NCI-H146 treated with DMSO at 0.1 percent for 48 hours (cell line): ENCODE results near the gene PRSS57.

Experiments
- DNase-seq: peaks from one replicate; lab custom pipeline; 2025; ENCODE audit not compliant: unreplicated experiment; lab: John Stamatoyannopoulos, UW

Gene PRSS57

DNA sequence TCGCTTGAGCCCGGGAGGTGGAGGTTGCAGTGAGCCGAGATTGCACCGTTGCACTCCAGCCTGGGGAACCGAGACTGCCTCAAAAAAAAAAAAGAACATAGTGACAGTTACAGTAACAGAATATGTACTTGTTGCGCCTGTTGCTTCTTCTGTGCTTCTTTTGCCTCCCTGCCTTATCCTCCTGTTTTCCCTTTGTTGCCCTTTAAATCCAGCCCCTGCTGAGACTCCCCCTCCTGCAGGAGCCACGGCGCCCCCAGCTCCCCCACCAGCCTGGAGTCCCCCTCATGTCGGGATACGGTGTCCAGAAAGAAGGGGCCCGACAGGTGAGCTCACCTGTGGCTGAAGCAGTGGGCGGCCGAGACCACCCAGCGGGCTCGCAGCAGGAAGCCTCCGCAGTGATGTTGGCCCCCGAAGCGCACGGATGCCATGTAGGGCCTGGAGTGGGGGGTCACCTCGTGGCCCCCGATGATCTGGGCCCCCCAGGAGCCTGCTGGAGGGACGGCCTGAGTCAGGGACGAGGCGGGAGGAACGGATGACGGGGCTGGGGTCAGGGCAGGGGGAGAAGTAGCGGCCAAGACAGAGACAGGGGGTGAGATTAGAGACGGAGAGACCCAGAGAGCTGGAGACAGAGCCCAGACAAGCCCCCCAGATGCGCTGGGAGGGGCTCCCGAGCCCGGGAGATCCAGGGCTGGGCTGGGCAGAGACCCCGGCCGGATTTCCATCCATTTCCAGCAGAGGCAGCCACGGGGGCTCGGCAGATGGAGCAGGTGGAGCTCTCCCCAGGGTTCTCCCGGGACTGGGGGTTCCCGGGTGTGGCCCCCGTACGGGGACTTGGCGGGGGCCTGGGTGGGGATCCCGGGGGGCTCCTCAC, 536 bp downstream of the PRSS57 start:
- DNase-seq: no peak

DNA sequence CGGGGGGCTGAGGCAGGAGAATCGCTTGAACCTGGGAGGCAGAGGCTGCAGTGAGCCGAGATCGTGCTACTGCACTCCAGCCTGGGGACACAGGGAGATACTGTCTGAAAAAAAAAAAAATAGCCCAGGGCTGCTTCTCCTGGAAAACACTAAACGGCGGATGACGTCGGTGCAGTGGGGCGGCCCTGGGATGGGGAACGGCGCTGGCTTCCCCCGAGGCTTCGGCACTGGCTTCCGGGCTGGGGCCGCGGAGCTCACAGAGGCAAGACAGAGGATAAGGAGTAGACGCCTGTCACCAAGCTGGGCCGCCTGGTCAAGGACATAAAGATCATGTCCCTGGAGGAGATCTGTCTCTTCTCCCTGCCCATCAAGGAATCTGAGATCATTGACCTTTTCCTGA, 5.0 kb downstream of the PRSS57 start:
- DNase-seq: no peak

DNA sequence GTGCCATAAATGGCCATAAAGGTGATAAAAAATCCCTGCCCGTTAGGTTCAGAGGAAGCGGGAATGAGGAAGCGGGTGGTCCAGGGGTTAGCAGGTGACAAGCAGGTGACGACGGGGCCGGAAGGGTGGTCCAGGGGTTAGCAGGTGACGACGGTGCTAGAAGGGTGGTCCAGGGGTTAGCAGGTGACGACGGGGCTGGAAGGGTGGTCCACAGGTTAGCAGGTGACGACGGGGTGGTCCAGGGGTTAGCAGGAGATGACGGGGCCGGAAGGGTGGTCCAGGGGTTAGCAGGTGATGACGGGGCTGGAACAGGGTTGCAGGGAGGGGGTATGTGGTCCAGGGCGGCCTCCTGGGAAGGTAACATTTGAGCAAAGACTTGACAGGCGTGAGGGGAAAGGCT, 6.3 kb downstream of the PRSS57 start:
- DNase-seq: no peak

DNA sequence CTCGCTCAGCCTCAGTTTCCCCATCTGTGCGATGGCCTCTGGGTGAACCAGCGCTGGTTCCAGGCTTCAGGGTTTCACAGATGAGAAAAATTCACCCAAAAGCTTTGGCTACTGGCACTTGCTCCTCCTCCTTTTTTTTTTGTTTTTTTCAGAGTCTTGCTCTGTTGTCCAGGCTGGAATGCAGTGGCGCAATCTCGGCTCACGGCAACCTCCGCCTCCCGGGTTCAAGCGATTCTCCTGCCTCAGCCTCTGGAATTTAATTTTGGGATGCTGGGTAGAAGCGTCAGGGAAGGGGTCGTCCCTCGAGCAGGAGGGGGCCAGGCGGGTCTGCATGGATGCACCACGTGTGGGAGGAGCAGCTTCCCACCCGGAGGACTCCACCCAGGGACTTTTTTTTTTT, 7.0 kb downstream of the PRSS57 start:
- no peak for DNase-seq

DNA sequence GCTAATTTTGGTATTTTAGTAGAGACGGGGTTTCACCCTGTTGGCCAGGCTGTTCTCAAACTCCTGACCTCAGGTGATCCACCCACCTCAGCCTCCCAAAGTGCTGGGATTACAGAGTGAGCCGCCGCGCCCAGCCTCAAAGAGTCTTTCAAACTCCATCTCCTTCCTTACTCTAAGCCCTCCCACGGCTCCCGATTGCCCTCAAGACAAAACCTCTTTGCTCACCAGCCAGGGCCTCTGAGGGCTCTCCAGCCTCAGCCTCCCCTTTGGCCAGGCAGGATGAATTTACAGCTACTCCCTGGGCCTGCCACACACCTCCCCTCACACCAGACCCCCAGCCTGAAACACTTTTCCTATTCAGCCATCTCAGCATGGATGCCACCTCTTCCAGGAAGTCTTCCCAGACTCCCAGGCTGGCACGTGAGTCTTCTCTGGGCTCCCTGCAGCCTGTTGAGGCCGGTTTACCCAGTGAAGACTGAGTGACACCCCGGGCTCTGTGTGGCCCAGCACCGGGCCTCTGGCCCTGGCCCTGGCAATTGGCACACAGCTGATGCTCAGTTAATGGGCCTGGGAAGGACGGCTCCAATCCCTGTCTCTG, 7.6 kb downstream of the PRSS57 start:
- DNase-seq: no peak

DNA sequence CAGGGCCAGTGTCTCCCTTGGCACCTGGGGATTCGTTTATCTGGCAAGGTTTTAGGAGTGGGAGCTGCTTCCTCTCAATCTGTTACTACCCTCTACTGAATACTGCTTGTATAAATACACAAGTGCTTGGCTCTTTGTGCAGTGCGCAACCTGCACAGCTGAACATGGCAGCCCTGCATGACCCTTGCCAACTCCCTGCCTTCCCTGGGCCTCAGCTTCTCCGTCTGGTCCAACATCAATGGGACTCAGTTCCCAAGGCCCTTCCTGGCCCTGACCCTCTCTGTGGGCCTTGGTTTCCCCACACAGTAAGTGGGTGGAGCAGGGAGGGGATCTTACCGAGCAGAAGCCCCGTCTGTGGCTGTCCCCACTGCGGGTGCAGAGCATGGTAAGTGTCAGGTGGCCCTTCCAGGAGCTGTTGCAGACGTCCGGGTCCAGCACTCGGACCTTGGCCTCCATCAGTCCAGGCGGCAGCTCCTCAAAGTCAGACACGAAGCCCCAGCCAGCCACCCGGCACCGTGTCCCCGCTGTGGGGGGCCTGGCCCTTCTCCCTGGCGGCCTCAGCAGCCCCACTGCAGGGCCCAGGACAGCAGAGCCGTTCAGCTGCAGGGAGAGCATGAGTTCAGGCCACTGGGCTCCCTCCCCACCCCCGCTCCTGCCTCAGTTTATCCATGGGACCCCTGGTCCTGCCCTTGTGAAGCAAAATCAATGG, 8.5 kb downstream of the PRSS57 start:
- no peak for DNase-seq

DNA sequence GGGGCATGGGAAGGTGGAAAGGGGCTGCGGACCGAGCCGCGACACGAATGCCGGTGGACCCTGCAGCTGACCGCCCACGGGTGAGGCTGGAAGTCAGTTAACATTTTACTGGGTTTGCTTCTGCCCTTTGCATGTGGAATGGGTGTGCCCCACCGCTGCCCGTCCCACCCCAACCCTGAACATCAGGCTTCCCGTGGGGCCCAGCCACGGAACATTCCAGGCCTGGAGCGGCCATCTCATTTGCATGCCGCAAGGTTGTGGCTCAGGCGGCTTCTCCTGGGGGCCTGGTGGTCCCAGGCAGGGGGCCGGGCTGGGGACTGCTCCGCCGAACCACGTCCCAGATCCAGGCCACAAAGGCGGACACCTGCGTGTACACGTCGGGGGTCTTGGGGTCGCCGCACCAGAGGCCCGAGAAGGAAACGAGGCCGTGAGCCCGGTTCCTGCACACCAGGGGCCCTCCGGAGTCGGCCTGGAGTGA, 9.8 kb downstream of the PRSS57 start:
- no peak for DNase-seq

DNA sequence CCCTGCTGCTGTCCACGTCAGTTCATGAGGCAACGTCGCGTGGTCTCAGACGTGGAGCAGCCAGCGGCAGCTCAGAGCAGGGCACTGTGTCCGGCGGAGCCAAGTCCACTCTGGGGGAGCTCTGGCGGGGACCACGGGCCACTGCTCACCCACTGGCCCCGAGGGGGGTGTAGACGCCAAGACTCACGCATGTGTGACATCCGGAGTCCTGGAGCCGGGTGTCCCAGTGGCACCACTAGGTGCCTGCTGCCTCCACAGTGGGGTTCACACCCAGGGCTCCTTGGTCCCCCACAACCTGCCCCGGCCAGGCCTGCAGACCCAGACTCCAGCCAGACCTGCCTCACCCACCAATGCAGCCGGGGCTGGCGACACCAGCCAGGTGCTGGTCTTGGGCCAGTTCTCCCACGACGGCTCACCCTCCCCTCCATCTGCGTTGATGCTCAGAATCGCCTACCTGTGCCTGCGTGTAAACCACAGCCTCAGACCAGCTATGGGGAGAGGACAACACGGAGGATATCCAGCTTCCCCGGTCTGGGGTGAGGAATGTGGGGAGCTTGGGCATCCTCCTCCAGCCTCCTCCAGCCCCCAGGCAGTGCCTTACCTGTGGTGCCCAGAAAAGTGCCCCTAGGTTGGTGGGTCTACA, 12.5 kb downstream of the PRSS57 start:
- no peak for DNase-seq

DNA sequence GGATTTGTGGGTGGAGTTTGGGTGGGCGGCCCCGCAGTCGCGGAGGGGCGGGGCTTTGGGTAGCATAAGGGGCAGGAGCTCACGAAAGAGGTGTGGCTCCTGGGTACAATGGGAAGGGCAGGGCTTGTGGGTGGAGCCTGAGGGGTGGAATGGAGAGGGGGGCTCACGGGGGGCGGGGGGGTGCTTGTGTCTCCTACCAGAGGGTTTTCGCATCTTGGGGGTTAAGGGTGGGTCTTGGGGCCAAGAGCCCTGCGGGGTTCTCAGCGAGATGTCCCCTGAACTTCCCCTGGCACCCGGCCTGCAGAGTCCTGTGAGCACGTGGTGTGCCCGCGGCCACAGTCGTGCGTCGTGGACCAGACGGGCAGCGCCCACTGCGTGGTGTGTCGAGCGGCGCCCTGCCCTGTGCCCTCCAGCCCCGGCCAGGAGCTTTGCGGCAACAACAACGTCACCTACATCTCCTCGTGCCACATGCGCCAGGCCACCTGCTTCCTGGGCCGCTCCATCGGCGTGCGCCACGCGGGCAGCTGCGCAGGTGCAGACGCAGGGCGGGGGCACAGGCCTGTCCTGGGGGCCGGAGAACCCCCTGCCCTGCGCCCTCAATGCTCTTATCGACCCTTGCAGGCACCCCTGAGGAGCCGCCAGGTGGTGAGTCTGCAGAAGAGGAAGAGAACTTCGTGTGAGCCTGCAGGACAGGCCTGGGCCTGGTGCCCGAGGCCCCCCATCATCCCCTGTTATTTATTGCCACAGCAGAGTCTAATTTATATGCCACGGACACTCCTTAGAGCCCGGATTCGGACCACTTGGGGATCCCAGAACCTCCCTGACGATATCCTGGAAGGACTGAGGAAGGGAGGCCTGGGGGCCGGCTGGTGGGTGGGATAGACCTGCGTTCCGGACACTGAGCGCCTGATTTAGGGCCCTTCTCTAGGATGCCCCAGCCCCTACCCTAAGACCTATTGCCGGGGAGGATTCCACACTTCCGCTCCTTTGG, 13.9 kb downstream of the PRSS57 start:
- DNase-seq: no peak

DNA sequence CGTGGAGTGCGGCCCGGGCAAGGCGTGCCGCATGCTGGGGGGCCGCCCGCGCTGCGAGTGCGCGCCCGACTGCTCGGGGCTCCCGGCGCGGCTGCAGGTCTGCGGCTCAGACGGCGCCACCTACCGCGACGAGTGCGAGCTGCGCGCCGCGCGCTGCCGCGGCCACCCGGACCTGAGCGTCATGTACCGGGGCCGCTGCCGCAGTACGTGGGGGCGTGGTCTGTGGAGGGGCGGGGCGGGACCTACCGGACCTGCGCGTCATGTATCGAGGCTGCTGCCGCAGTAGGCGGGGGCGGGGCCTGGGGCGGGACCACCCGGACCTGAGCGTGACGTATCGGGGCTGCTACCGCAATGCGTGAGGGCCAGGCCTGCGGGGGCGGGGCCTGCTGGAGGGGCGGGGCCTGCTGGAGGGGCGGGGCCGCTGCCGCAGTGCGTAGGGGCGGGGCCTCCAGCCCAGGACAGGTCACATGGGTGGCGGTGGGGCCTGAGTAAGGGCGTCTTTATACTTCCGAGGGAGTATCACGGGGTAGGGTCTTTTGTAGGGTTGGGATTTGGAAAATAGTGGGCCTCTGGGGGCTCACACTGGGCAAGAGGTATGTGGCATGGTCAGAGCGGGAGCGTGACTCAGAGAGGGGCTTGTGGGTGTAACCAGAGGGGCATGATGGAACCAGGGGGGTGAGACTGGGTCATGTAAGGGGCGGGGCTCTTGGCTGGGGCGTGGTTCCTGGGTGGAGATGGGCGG, 14.8 kb downstream of the PRSS57 start:
- peak; percentile 70 for DNase-seq

DNA sequence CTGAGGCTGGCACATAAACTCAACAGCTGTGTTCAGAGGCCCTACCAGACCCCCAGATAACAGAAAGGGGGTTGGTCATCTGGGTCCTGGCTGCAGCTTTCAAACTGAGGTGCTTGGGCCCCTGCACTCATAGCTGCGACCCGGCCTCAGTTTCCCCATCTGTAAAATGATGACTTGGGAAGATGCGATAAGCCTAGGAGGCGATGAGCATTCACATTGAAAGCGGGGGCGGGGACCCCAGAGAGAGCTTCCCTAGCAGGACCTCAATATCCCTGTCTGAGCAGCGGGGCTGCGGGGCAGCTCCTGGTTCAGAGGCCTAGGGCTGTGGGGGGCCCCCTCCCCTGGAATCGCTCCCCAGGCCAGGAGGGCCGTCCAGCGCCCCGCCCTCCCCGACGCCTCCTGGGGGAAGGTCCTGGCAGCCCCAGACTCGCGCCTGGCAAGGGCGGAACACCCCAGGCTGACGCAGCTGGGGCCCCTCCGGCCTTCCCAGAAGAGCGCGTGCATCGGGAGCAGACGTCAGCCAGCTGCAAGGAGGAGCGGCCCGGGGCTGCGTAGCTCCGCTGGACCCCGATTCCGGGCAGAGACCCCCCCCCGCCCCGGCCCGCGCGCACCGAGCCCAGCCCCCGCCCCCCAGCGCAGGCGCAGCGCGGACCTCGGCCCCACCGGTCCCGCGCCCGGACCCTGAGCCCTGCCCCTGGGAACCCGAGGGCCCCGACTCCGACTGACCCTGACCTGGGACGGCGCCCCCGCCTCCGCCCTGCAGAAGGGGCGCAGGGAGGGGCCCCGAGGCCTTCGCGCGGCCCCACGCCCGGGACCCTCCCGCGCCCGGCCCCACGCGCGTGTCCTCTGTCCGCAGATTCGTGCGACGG, 15.6 kb downstream of the PRSS57 start:
- DNase-seq: no peak

DNA sequence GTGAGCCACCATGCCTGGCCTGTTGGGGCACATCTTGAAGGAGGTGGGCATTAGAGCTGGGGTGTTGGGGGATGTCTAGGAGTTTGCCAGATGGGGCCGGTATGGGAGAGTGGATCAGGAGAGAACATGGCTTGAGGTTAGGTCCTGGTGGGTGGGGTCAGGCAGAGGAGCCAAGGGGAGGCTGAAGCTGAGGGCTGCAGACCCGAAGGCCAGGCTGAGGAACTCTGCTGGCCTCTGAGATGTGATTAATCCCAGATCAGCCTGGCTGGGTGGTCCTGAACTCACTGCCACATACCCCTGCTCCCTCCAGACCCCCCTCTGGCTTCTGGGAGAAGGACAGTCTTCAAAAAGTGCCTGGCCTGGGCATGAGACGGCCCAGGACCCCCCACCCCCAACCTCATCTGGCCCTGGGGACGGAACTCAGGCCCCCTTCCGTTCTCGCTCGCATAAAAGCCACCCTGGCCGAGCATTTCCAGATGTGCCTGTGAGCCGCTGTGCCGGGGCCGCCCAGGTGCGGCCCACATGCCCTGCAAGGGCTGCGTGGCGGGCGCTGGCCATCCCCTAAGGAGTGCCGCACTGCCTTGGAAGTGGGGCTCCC, 16.4 kb downstream of the PRSS57 start:
- DNase-seq: no peak

DNA sequence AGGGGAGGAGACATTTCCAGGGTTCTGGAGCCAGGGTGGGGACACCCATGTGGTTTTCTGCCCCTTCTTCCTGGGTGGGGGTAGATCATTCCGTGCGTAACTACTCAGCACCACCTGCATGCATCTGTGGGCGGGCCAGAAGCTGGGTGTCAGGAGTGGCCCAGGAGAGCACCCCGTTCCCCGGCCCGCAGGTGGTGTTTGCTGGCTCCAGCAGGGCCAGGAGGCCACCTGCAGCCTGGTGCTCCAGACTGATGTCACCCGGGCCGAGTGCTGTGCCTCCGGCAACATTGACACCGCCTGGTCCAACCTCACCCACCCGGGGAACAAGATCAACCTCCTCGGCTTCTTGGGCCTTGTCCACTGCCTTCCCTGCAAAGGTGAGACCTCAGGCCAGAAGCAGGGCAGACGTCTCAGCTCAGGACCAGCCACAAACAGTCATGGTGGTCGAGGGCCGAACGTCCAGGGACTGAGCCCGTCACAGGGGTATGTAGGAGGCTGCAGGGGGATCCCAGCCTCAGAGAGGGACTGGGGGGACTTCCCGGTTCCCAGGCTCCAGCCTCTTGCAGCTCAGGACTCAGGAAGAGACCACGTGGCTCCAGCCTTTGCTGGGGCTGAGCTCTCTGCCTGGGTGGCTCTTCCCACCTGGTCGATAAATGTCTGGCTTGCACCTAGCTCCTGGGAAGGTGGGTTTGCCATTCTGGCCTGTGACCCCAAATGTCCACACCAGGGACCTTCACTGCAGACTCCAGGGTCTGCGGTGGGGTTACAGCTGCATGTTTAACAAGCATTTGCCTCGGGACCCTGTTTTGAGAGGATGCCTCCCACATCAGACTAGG, 17.4 kb downstream of the PRSS57 start:
- no peak for DNase-seq

DNA sequence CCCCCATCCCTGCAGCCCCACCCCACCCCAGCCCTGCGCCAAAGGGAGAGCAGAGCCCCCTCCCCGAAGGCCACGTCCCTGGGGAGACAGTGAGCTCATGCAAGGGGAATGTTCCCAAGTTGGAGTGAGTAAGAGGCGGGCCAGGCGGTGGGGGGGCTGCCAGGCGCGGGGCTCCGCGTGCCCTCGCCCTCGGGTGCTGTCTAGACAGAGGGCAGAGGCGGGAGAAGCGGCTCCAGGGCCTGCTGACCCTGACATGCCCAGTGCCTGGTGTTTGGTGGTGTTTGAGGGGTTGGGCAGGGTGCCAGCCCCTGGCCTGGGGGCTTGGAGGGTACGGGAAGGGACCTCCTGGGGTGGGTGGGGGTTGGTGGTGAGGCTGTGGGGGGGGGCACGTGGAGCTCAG, 18.1 kb downstream of the PRSS57 start:
- no peak for DNase-seq

DNA sequence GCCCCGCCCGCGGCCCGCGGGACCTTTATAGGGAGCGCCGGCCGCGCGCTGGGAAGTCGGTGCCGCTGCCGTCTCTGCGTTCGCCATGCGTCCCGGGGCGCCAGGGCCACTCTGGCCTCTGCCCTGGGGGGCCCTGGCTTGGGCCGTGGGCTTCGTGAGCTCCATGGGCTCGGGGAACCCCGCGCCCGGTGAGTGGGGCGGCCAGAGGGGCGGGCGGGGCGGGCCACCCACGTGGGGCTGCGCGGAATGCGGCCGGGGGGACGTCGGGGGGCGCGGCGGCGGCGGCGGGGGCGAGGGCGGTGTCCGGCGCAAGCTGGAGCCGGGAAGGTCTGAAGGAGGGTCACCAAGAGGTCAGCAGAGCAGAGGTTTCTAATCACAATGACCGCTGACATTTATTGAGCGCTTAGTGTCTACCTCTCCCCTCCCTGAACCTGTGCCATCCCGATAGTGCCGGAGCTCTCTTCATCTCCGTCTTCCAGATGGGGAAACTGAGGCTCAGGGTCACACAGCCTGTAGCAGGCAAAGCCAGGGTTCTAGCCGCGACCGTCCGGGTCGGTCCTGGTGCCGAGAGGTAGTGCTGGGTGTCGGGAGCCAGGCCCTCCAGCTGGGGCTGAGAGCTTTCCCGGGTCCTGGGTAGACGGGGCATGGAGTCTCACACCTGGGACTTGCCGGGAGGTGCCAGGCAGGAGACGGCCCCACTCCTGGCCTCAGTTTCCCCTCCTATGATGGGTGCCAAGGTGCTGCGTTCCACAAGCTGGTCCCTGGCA, 18.7 kb downstream of the PRSS57 start, which contains the start of gene FSTL3:
Gene FSTL3 (plus strand): TSS at position 54 of the 767 bp plus-strand sequence. CDS start 32 bp downstream, at position 86.
- no peak for DNase-seq

DNA sequence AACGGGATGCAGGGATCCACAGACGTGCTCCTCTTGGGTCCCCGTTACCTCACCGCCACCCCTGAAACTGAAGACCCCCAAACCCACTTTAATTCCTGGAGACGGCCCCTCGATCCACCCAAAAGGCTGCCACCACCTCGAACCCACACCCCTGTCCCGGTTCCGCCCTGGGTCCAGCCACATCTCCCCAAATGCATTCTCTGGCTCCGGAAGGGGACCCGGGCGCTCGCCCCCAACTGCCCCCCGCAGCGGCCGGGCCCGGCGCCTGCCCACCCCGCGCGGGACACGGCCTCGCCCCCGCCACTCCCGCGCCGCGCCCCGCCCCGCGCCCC, 19.3 kb downstream of the PRSS57 start:
- no peak for DNase-seq
